ENCODE data around the gene LRP8.

LRP8 gene

DNA sequence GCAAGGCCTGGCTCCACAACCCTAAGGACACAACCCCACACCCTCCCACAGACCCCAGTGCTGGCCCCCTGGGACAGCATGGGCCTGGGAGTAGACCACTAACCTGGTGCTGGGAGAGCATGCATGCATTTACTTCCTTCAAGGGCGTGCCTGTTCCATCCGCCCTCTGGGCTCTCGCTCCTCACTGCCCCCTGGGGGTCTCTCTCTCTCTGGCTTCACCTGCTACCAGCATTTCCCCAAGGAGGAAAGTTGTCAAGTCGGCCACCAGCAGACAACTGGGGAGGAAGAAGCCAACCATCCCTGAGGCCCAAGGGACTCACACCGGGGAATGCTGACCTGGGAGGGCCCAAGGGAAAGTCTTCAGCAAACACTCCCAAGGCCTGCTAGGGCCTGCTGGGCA, 6.5 kb downstream of the LRP8 start:
- no peak for DNase-seq

DNA sequence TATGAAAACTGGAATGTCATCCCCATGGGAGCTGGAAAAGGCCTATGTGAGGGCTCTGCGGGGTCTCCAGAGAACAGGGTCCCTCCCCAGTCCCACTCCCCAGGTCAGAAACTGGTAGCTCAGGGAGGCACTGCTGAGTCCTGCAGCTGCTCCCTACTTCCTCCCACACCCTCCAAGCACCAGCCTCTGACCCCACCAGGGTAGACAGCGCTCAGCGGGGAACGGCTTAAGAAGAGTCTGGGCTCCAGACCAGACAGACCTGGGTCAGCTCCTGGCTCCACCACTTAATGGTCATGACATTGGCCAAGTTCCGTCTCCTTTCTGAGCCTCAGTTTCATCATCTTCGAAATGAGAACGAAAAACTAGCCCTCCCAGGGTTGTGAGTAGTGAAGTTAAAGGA, 7.2 kb downstream of the LRP8 start:
- no peak for DNase-seq

DNA sequence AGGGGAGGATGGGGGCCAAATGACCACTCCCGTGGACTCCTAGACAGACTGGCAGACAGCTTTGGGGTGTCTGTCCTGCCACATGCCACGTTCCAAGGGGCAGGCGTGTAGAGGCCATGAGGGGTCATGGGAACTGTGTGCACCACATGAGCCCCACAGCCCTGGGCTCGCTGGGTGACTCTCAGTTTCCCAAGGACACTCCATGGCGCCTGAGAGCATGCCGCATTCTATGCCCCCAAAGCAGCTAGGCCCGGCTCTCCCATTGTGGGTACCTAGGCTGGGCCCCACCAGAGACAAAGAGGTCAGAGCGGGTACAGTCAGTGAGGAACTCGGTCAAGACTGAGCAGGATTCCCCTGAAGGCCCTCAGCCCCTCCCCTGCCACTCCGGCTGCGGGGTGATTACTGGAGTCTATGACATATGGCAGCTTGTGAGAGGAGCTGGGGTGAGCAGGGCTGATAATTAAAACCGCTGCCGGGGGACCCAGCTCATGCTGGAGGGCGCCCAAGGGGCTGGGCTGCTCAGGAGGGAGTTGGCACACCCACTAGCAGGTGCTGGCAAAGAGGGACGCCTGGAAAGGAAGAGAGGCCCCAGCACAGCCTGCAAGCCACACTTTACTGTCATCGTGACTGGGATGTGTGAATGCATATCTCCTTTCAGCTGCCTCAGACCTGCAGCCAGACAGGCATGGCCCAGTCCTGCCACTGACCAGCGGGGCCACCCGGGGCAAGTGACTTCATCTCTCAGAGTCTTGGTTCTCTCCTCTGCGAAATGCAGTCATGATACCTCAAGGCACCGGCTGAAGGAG, 8.4 kb downstream of the LRP8 start:
- DNase-seq: no peak

DNA sequence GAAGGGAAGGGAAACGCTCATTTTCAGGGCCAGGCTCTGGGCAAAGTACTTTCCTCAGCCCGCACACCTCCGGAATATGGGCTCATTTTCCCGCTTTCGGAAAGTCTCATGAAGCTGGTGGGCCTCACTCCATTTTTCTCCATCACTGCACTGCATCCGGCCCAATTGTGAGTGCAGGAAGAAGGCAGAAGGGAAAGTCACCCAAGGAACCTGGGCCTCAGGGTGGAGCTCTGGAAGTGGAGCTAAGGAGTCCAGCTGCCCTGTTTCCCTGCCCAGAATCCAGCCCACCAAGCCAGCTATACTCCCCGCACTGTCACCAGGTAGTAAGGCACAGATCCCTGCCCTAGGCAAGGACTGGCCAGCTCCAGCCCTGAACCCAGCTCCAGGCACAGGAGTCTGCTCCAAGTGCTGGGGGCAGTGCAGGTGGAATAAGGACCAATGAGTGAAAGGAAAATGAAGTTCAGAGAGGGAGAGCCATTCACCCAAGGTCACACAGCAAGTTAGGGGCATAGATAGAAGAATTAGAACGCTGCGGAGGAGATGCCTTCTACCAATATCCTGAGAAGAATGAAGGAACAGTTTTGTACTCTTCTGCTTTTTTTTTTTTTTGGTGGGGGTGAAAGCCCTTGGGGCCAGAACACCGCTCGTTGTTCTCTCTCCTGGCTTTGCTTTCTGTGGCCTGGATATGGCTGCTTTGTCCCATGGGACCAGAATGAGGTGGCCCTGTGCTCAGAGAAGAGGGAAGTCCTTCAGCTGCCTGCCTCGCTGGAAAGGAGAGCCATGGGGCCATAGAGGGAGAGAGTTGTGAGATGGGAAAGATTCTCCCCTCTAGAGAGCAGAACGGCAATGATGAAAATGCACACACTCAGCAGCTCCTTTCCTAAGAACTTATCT, 10.0 kb downstream of the LRP8 start:
- no peak for DNase-seq

DNA sequence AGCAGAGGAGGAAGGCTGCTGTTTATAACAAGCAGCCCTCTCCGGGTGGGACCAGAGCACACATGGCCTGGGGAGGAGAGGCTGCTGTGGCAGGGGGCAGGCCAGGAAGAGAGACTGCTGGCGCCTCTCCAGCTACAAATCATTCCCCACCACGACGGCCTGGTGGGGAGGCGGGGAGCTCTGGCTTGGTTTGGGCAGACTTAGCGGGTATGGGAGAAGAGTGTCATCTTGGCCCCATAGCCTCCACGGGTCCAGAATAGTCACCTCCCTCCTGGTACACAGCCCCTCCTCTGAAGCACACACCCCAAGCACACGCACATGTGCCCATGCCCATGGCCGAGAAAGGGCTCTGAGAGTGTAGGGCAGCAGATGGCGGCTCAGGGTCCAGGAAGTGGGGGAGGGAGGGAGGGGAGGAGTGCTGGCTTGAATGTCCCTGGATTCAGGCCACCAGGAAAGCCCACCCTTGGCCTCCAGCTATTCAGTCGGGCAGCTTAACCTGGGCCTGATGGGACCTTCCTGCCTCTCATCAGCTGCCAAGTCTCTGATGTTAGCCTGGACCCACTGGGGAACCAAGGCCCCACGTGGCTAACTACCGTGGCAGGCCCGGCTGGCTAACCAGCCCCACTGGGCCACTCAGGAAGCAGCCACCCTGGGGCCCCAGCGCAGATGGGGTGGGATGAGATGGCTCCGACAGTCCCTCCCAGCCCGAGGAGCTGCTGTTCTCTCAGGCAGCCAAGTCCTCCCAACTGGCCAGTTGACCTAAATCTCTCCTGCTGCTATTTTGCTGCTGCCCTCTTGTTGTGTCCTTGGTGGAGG, 10.9 kb downstream of the LRP8 start:
- DNase-seq: no peak

DNA sequence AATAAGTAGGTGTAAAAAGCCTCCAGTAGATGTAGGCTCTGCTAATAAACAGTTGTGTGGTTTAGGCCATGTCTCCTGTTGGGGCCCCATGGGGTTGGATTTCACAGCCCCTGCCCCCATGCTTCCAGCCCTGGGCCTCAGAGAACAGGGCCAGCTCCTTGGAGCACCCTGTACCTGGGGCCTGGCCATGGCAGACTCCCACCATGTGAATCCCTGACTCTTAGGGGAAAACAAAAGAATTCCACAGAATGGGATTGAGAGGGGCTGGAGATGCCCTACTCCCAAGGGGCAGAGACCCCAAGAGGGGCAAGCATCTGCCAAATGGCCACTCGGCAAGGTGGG, 11.5 kb downstream of the LRP8 start:
- DNase-seq: no peak

DNA sequence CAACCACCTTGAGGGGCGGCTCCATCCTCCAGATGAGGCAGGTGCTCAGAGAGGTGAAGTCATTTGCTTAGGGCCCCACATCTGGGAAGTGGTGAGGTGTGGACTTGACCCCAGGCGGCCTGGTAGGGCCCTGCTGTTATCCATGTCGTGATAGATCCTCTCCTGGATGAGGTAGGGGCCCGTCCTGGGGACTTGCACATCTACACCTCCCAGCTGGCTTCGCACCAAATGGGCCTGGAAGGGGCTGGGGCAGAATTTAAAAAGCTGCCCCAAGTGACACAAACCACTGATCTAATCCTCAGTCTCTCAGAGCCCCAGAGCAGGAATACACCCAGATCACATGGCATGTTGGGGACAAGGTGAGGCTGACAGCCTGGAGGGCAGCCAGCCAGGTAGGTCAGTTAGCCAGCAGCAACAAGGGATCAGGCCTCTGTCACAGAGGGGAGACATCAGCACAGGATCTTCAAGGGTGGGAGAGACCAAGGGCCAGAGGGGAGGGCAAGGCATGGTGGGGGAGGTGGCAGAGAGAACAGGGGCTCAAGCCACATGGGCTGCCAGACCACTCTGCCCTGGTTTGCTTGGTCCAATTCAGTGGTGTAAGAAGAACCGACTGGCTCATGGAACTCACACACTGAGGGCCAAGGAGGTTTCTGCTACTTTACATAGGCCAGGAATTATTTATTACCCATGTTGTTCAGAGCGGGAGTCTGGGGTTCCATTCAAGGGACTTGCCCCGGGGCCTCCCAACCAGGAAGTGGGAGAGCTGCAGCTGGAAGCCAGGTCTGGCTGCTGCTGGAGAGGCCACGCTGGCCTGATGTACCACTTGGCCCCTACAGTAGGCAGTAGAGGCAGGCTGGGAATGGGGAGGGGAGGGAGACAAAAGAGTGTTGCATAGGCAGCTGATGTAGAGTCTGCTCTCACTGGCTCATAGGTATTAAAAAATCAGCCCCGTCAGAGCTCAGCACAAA, 12.1 kb downstream of the LRP8 start:
- DNase-seq: no peak

DNA sequence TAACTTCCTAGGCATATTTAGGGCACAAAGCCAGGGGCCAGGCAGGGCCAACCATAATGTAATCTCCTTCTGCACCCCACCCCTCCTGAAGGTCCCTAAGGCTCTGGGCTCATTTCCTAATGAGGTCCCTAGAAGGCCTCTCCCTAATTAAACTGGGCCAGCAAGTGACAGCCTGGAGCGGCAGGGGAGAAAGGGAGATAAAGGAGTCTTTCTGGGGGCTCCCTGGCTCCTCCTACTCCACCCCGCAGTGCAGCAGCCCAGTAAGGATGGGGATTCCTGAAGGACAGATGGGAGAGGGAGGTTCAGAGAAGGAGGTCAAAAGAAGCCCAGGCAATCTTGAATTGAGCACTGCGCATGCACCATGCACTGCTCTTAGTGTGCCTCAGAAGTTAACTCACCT, 12.8 kb downstream of the LRP8 start:
- no peak for DNase-seq

DNA sequence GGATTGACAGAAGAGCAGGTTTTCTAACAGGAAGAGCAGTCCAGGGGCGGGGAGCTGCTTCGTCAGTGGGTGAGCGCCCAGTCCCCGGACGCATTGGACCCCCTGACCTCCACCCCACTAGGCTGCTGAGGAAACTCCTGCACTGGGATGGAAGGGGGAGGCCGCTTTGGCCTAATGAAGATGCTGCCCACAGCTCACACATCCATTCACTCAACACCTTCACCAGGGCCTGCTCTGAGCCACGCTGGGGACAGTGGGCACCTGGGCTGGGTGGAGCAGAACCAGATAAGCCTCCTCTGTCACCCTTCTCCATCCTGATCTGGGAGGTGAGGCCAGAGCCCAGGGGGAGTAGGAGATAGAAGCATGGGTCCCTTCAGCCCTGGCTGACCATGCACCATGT, 13.3 kb downstream of the LRP8 start:
- no peak for DNase-seq

DNA sequence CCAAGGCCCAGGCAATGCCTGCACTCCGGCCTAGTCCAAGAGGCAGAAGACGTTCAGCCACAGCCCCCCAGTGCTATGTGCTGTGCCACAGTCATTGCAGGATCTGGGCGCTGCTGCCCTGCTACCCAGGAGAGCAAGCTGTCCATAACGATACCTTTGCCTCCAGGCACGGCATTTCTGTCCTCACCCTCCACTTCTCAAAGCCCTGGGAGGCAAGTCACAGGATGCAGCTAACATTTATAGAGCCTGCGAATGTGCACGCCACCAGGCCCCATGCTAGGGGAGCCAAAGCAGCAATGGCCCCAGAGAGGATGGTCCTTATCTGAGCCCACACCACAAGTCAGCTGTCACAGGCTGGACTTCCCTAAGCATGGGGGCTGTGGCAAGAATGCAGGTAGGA, 13.8 kb downstream of the LRP8 start:
- DNase-seq: no peak

DNA sequence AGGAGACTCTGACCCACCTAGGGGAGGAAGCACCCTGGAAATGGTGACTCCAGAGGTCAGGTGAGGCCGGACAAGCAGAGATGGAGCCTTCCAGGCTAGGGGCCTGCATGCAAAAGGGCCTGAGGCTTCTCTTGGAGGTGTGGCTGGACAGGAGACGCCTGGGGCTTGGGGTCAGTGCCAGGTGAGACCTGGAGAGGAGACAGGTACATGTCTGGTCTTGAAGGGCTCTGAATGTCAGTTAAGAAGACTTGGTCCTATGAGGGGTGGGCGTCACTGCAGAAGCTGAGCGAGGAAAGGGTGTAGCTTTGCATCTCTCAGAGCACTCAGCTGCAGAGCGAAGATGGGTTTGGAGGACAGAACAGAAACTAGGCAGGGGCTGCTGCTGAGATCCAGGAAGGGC, 14.3 kb downstream of the LRP8 start:
- no peak for DNase-seq

DNA sequence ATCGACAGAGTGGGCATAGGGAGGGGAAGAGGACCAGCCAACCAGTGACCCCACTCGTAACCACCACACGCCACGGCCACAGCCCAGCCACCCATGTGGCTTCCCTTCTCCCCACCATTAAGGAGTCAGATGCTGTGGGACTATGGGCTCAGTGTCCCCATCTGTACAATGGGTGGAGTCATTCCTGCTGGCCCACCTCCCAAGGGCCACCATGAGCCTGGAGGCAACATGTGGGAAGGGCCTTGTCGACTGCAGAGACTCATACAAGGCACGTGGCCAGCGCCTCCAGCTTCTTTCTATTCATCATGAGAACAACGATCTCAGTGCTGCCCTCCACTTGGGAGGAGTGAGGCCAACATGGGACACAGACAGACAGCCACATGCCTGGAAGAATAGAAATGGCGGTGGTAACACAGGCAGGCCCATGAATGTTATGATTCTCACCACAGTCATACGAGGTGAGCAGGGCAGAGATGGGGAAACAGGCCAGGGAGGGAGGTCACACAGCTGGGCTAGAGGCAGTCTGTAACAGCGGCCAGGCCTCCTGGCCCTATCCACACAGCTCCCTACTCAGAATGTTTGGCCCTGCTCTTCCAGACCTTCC, 16.1 kb downstream of the LRP8 start:
- DNase-seq: no peak

DNA sequence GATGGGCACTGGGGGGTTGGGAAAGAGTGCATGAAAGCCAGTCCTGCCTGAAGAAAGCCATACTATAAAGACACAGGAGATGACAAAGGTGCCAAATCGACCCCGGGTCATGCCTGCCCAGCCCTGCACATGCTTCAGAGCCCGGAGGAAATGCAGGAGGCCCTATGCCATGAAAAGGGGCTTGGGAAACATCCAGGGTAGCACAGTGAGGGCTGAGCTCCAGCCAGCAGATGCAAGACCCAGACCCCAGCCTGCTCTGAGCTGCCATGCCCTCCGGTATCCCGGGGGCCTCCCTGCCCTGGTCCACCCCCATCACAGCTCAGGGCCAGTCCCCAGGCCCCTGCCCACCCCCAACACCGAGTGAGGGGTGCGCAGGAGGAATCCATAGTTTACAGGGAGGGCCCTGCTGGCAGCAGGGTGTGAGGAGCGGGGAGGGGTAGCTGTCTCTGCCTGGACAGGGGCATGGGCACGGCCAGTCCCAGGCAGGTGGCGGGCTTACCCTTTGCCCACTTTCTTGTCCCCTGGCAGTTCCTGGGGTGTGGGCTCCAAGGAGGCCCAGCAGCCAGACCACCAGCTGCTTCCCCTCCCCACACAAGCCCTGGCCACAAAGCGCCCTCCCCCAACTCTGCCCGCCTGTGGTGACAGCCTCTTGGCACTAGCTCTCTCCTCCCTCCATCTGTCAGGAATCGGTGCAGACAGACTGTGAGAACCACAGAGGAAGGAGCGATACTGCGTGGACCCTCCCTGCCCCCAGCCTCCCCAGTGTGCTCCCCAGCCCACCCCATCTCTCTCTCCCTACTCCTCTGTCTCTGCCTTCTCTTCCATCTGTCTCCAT, 16.8 kb downstream of the LRP8 start:
- DNase-seq: no peak

DNA sequence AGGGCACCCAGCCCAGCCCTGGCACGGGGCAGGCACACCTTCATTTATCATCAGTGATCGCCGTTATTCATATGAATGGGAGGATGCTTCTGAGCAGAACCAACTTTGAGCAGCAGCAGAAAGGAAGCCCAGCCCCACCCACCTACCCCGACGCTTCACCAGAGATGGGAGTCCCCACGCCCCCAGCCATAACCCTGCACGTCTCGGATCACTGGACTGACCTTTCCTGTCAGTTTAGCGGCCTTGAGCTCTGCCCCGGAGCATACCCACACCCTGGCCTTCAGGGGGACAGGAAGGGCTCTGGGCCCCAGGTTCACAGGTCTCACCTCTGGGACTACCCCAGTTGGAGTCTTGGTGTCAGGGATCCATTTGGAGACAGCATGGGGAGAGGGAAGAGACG, 18.1 kb downstream of the LRP8 start:
- DNase-seq: no peak

DNA sequence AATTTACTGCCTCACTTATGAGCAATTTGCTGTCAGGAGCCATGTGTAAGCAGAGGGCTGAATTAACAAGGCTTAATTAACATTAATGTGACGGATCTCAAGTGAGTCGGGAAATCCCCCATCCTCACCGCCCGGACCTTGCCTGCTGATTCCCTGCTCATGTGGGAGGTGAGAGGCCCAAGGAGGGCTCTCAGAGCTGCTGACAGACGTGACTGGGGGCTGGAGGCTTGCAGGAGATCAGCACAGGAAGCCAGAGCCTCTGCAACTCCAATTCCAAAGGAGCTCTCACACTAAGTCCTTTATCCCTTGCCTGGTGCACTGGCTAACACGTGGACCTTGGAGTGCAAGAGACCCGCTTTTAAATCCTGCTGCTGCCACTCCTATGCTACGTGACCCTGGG, 19.4 kb downstream of the LRP8 start:
- no peak for DNase-seq

DNA sequence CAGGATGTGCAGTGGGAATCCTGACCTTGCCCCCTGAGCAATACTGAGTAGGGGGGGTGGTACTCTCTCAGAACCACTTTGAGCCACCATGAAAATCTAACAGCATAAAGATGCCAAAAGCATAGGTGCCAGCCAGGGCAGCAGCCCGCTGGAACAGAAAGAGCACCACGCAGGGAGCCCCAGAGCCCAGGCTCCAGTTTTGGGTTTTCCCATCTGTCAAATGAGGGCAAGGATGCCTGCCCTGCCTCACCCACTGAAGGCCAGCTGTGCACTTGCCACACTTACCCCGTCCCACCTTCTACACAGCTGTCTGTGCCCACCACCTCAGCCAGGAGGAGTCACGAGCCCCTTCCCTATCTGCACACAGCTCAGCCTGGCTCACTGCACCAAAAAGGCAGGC, 20.8 kb downstream of the LRP8 start:
- no peak for DNase-seq

DNA sequence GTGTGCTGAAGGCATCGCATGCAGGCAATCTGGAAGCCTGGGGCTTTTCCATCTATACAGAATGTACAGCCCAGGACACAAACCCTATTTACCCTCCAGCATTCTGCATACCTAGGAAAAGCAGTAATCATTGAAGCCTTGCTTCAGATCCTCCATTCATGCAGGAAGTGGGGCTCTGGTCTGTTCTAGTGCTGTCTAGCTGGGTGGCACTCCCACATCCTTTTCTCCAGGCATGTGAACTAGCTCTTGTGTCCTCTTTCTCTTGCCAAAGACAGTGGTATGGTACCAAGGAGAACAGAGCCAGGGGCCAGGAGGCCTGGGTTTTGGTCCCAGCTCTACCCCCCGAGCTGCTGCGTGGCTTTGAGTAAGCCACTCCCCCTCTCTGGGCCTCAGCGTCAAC, 21.7 kb downstream of the LRP8 start:
- DNase-seq: no peak

DNA sequence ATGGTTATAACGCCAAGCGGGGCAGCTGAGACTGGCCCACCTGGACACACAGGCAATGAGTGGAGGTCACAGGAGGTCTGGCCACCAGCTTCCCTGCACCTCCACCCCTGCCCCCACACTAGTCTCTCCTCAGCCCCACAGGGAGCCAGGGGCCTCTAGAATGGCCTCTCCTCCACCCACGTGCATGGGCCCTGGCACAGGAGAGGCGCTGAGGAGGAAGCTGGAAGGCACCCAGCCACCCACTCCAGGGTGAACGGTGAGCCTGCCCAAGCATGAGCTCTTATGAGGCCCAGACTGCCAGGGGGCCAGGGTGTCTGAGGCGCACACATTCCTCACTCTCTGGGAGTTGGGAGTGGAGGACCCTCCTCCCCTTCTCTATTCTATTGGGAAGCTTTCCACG, 22.2 kb downstream of the LRP8 start:
- DNase-seq: no peak

DNA sequence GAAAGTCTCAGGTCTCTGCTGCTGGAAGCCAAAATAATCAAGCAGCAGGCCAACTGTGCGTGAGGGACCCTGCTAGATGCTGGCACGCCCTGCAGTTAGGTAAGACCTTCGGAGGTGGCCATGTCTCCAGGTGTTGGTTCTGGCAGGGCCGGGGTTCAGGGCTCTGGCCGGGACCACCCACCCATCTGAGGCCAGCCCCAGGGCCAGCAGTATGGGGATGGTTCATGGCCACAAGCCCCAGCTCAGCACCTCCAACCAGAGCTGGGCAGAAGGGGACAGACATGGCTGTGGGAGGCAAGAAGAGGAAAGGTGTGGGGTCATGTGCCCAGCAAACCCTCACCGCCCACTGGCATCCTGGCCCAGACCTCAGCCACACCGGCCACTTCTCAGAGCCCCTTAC, 23.3 kb downstream of the LRP8 start:
- DNase-seq: no peak

DNA sequence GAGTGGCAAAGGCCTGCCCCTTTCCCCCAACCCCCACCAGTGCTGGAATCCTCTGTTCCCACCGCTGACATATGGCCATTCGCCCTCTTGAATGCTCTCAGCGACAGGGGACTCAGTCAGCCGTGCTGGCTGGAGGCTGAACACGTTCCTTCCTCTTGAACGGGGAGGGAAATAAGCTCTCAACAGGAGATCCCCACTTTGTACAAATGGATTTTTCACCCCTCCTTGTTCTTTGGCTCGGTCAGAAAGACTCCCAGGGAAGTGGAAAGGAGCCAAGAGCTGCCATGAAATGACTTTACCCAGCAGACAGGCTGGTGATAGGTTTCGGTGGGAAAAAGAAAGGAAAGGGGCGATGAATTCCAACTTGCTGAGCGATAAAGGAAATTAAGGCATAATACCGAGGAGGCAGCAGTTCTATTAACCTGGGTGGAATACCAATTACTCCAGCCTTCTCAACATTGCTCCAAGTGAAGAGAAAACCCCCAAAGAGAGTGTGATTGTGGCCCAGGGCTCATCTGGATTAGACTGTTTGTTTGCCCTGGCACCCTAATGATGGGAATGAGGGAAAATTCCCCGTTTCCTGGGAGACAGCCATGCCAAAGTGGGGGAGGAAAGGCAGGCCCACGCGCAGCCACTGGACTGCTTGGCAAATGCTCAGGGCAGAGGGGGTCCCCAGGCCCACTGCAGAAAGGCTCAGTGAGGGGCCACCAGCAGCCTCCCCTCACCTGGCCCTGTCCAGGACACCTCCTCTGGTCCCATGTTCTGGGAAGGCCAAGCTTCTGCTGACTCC, 23.9 kb downstream of the LRP8 start:
- no peak for DNase-seq
